Neural cell (in vitro differentiated cells): ENCODE results near the gene HSBP1L1. TPM values are rescaled to one million over a fixed set of nuclear protein-coding genes. Genes with fewer than 3 reads are reported as not detected.

Experiments
- H2AFZ ChIP-seq: fragments of 200-600, 300-800 bp; sonication (generic), shearing (Covaris generic); 2 replicates; pipeline ENCODE4 v1.6.0; 2014; ENCODE audit warnings: low read depth, mild to moderate bottlenecking, antibody characterized with exemption, low read length, moderate library complexity
- H3F3A ChIP-seq: fragments of 200-600 bp; shearing (Covaris generic); 2 replicates; pipeline ENCODE4 v1.6.1; 2016; ENCODE audit warnings: mild to moderate bottlenecking, moderate library complexity, mixed read lengths, antibody characterized with exemption, low read length; ENCODE audit not compliant: insufficient read depth, poor library complexity, severe bottlenecking
- H3K27ac ChIP-seq: fragments of 200-600, 300-800 bp; sonication (generic), shearing (Covaris generic); 2 replicates; pipeline ENCODE4 v1.5.1; 2014; ENCODE audit warnings: mild to moderate bottlenecking, low read length, moderate library complexity
- H3K27me3 ChIP-seq: fragments of 300-800, 200-600 bp; sonication (generic), shearing (Covaris generic); 2 replicates; pipeline ENCODE4 v1.6.0; 2014; ENCODE audit warnings: mild to moderate bottlenecking, low read depth, low read length, moderate library complexity; ENCODE audit not compliant: insufficient read depth
- H3K36me3 ChIP-seq: fragments of 300-800, 200-600 bp; sonication (generic), shearing (Covaris generic); 2 replicates; pipeline ENCODE4 v1.5.1; 2014; ENCODE audit warnings: mild to moderate bottlenecking, antibody characterized with exemption, low read length, moderate library complexity; ENCODE audit not compliant: insufficient read depth
- H3K4me2 ChIP-seq: fragments of 300-800, 200-600 bp; sonication (generic), shearing (Covaris generic); 2 replicates; pipeline ENCODE4 v1.6.0; 2014; ENCODE audit warnings: mild to moderate bottlenecking, low read length
- H3K4me3 ChIP-seq: fragments of 300-800, 200-600 bp; sonication (generic), shearing (Covaris generic); 2 replicates; pipeline ENCODE4 v1.5.1; 2014; ENCODE audit warnings: mild to moderate bottlenecking, low read length, moderate library complexity
- H3K79me2 ChIP-seq: fragments of 200-600 bp; shearing (Covaris generic); replicated peaks from 2 replicates; pipeline ENCODE4 v1.6.0; 2014; ENCODE audit warnings: mild to moderate bottlenecking, low read length, moderate library complexity; ENCODE audit not compliant: insufficient read depth
- H3K9ac ChIP-seq: fragments of 300-800, 200-600 bp; sonication (generic), shearing (Covaris generic); 2 replicates; pipeline ENCODE4 v1.6.1; 2016; ENCODE audit warnings: mild to moderate bottlenecking, low read length, mixed read lengths
- H3K9me2 ChIP-seq: fragments of 200-600 bp; shearing (Covaris generic); 2 replicates; pipeline ENCODE4 v1.6.1; 2016; ENCODE audit warnings: mild to moderate bottlenecking, low read length, mixed read lengths; ENCODE audit not compliant: insufficient read depth
- H3K9me3 ChIP-seq: fragments of 200-600, 300-800 bp; sonication (generic), shearing (Covaris generic); 2 replicates; pipeline ENCODE4 v1.6.1; 2016; ENCODE audit warnings: mild to moderate bottlenecking, mixed run types, low read length, moderate library complexity, mixed read lengths
- H4K20me1 ChIP-seq: fragments of 200-600 bp; shearing (Covaris generic); 2 replicates; pipeline ENCODE4 v1.6.1; 2016; ENCODE audit warnings: mild to moderate bottlenecking, mixed run types; ENCODE audit not compliant: insufficient read depth
- EP300 ChIP-seq: fragments of 450-650 bp; conservative IDR thresholded peaks from 2 replicates; pipeline ENCODE4 v1.6.1; 2014; ENCODE audit warnings: antibody characterized with exemption, mild to moderate bottlenecking, moderate library complexity; ENCODE audit not compliant: poor library complexity, severe bottlenecking
- MXI1 ChIP-seq: fragments of 450-650 bp; conservative IDR thresholded peaks from 2 replicates; pipeline ENCODE4 v1.6.1; 2014; ENCODE audit warnings: antibody characterized with exemption, mild to moderate bottlenecking; ENCODE audit not compliant: poor library complexity, severe bottlenecking
- POLR2AphosphoS5 ChIP-seq: IDR thresholded peaks from 2 replicates; pipeline ENCODE4 v1.6.1; 2012
- RAD21 ChIP-seq: fragments of 450-650 bp; conservative IDR thresholded peaks from 2 replicates; pipeline ENCODE4 v1.6.1; 2014; ENCODE audit warnings: antibody characterized with exemption, mild to moderate bottlenecking, moderate library complexity
- REST ChIP-seq: IDR thresholded peaks from 2 replicates; pipeline ENCODE4 v1.6.1; 2012; ENCODE audit warnings: borderline replicate concordance
- SMC3 ChIP-seq: fragments of 450-650 bp; conservative IDR thresholded peaks from 2 replicates; pipeline ENCODE4 v1.6.1; 2014; ENCODE audit warnings: antibody characterized with exemption, mild to moderate bottlenecking, moderate library complexity; ENCODE audit not compliant: poor library complexity
- TAF1 ChIP-seq: IDR thresholded peaks from 2 replicates; pipeline ENCODE4 v1.6.1; 2012; ENCODE audit warnings: low read depth
- polyA plus RNA-seq: library from polyadenylated mRNA; depleted of rRNA; stranded (reverse); fragments of >200 nt; gene quantifications from 2 replicates; pipeline ENCODE4 v1.2.3, GENCODE V29; 2014
- TF ChIP-seq, protein P1 (sequence below): fragments of 450-650 bp; IDR thresholded peaks from 2 replicates; pipeline ENCODE4 v1.5.1; 2014; ENCODE audit warnings: antibody characterized with exemption, mild to moderate bottlenecking, moderate library complexity; ENCODE audit not compliant: poor library complexity, severe bottlenecking

HSBP1L1 gene
- polyA plus RNA-seq, 1 donor from 2014 or later, result 0.84 TPM

DNA sequence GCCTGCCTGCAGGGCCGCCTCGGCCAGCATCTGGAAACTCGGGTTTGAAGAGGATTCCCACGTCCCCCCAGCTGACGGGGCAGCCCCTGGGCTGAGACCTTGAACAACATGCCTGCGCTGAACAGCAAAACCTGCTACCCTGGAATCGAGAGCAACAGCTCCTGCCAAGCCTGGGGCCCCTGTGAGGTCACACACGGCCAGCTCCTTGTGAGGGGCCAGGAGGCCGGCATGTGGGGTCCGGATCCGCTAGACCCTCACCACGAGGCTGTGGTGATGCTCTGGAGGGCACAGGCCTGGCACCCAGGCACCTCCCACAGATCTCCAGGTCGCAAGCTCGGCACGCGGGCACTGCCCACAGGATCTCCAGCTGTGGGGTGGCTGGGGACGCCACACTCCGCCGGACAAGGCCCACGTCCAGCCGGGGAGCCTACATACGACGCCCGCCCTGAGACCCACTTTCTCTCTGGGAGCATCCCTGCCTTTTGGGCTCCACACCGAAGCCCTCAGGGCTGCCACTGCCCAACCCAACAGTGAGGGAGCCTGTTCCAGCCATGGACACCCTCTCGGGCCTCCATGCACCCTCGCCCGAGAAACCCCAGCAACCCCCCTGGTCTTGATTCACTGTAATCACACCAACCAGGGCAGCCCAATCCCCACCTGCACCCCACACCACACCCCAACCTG, 47.1 kb upstream of the HSBP1L1 start:
- H3K27me3 ChIP-seq, result no peaks in the 10 kb centered on the region
- peaks cover 20% of the 10 kb centered on the region for H3K36me3 ChIP-seq
- TF ChIP-seq RAD21 (no peak), MXI1 (no peak), POLR2AphosphoS5 (no peak), TAF1 (no peak), EP300 (no peak)
- TF ChIP-seq, protein P1, sequence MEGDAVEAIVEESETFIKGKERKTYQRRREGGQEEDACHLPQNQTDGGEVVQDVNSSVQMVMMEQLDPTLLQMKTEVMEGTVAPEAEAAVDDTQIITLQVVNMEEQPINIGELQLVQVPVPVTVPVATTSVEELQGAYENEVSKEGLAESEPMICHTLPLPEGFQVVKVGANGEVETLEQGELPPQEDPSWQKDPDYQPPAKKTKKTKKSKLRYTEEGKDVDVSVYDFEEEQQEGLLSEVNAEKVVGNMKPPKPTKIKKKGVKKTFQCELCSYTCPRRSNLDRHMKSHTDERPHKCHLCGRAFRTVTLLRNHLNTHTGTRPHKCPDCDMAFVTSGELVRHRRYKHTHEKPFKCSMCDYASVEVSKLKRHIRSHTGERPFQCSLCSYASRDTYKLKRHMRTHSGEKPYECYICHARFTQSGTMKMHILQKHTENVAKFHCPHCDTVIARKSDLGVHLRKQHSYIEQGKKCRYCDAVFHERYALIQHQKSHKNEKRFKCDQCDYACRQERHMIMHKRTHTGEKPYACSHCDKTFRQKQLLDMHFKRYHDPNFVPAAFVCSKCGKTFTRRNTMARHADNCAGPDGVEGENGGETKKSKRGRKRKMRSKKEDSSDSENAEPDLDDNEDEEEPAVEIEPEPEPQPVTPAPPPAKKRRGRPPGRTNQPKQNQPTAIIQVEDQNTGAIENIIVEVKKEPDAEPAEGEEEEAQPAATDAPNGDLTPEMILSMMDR, result no peak
- H2AFZ ChIP-seq, result no peak overlapping the region
- H3K9me2 ChIP-seq, result no peaks in the 10 kb centered on the region
- H3K27ac ChIP-seq, result no peak overlapping the region
- no peaks in the 10 kb centered on the region for H3F3A ChIP-seq
- H3K9me3 ChIP-seq, result peaks cover 31% of the 10 kb centered on the region
- no peak overlapping the region for H3K9ac ChIP-seq
- no peaks in the 10 kb centered on the region for H3K79me2 ChIP-seq
- H3K4me2 ChIP-seq, result no peak overlapping the region
- no peaks in the 10 kb centered on the region for H4K20me1 ChIP-seq
- no peak overlapping the region for H3K4me3 ChIP-seq

- H2AFZ ChIP-seq, result no peak overlapping the region
- no peaks in the 10 kb centered on the region for H3K9me2 ChIP-seq
- H4K20me1 ChIP-seq, result no peaks in the 10 kb centered on the region
- H3K4me3 ChIP-seq, result no peak overlapping the region
- no peak overlapping the region for H3K9ac ChIP-seq
- no peak overlapping the region for H3K27ac ChIP-seq
- no peak overlapping the region for H3K4me2 ChIP-seq
- H3K9me3 ChIP-seq, result peaks cover 32% of the 10 kb centered on the region
- H3K27me3 ChIP-seq, result no peaks in the 10 kb centered on the region
- H3K79me2 ChIP-seq, result no peaks in the 10 kb centered on the region
- no peaks in the 10 kb centered on the region for H3F3A ChIP-seq
- peaks cover 20% of the 10 kb centered on the region for H3K36me3 ChIP-seq
- TF ChIP-seq SMC3, result no peak
- TF ChIP-seq REST, result no peak
- no peak for TF ChIP-seq EP300
- TF ChIP-seq, protein P1, result no peak
Observed at GRCh38 chr18:79917853-79918614, 46.4 kb upstream of the HSBP1L1 start.
